Measurements from ENCODE around the gene SFXN5. TPM values are rescaled to one million over a fixed set of nuclear protein-coding genes. Genes with fewer than 3 reads are reported as not detected.
A peak's percentile ranks its signal among the peaks of the same experiment; 100 is the strongest.

SFXN5 gene
- total RNA-seq, 1 donor from 2014 or later: 8.1 TPM

- peak in 1 of 2 donors; percentile 50 for DNase-seq (ENCODE audit: low read depth in 2 of 2)
Observed at GRCh38 chr2:73101626-73102256, 30.2 kb upstream of the SFXN5 start.

GRCh38 chr2:73100956-73101355, 29.4 kb upstream of the SFXN5 start:
- no peak for DNase-seq (ENCODE audit: low read depth in 2 of 2)

- DNase-seq (ENCODE audit: low read depth in 2 of 2): no peak
Observed at GRCh38 chr2:73099486-73099885, 28.0 kb upstream of the SFXN5 start.

- DNase-seq (ENCODE audit: low read depth in 2 of 2): no peak
Observed at GRCh38 chr2:73095910-73096309, 24.4 kb upstream of the SFXN5 start.

- DNase-seq (ENCODE audit: low read depth in 2 of 2): peak in 1 of 2 donors; percentile 53
Observed at GRCh38 chr2:73093601-73094218, 22.2 kb upstream of the SFXN5 start.

GRCh38 chr2:73092146-73092783, 20.8 kb upstream of the SFXN5 start:
- no peak for DNase-seq (ENCODE audit: low read depth in 2 of 2)

GRCh38 chr2:73091696-73092095, 20.2 kb upstream of the SFXN5 start:
- DNase-seq (ENCODE audit: low read depth in 2 of 2): no peak

GRCh38 chr2:73091164-73091563, 19.7 kb upstream of the SFXN5 start:
- DNase-seq (ENCODE audit: low read depth in 2 of 2): no peak

GRCh38 chr2:73089270-73090030, 17.9 kb upstream of the SFXN5 start:
- peak; percentile 50 to 96 for DNase-seq (ENCODE audit: low read depth in 2 of 2)

GRCh38 chr2:73088703-73089102, 17.2 kb upstream of the SFXN5 start:
- DNase-seq (ENCODE audit: low read depth in 2 of 2): no peak

GRCh38 chr2:73088211-73088610, 16.7 kb upstream of the SFXN5 start:
- no peak for DNase-seq (ENCODE audit: low read depth in 2 of 2)

- DNase-seq (ENCODE audit: low read depth in 2 of 2): no peak
Observed at GRCh38 chr2:73087311-73087710, 15.8 kb upstream of the SFXN5 start.

GRCh38 chr2:73085691-73086090, 14.2 kb upstream of the SFXN5 start:
- peak; percentile 78 to 84 for DNase-seq (ENCODE audit: low read depth in 2 of 2)

- no peak for DNase-seq (ENCODE audit: low read depth in 2 of 2)
Observed at GRCh38 chr2:73084971-73085370, 13.5 kb upstream of the SFXN5 start.

- DNase-seq (ENCODE audit: low read depth in 2 of 2): peak; percentile 70 to 81
Observed at GRCh38 chr2:73083886-73084800, 12.6 kb upstream of the SFXN5 start.

- no peak for DNase-seq (ENCODE audit: low read depth in 2 of 2)
Observed at GRCh38 chr2:73082523-73083410, 11.3 kb upstream of the SFXN5 start.

- DNase-seq (ENCODE audit: low read depth in 2 of 2): no peak
Observed at GRCh38 chr2:73081181-73081671, 9.7 kb upstream of the SFXN5 start.

- no peak for DNase-seq (ENCODE audit: low read depth in 2 of 2)
Observed at GRCh38 chr2:73080321-73081131, 9.0 kb upstream of the SFXN5 start.

- DNase-seq (ENCODE audit: low read depth in 2 of 2): no peak
Observed at GRCh38 chr2:73079636-73080035, 8.1 kb upstream of the SFXN5 start.
